ENCODE measurements around the gene FAT1.

The FAT1 gene

GRCh38 chr4:186598686-186599085 lies 125.0 kb downstream of the FAT1 start:
- Histone ChIP-seq H2BK5ac (ENCODE audit: low read depth, low read length, poor library complexity) (no peak overlapping the region), H2AFZ (ENCODE audit: insufficient read depth, low read length, poor library complexity) (no peak overlapping the region), H2AK5ac (ENCODE audit: low read length) (no peak overlapping the region), H3K9ac (ENCODE audit: low read length) (no peak overlapping the region), H2BK12ac (ENCODE audit: low read length) (no peak overlapping the region), H3K18ac (ENCODE audit: low read length) (no peak overlapping the region), H3K4ac (ENCODE audit: low read depth, low read length) (no peak overlapping the region), H2BK120ac (ENCODE audit: insufficient read depth, low read length, poor library complexity) (no peak overlapping the region), H3K9me3 (ENCODE audit: insufficient read depth, low read depth, low read length) (peaks cover 2% of the 10 kb centered on the region), H4K91ac (ENCODE audit: low read depth, low read length) (no peak overlapping the region), H4K8ac (ENCODE audit: low read depth, low read length) (no peak overlapping the region), H3K36me3 (ENCODE audit: control insufficient read depth in 1 of 2, insufficient read depth in 2 of 2, low read length in 2 of 2) (peaks cover 35 to 58% of the 10 kb centered on the region in 2 experiments), H3K27me3 (ENCODE audit: insufficient read depth, low read length) (no peaks in the 10 kb centered on the region), H3K4me3 (ENCODE audit: low read depth, low read length) (no peak overlapping the region), H3K4me2 (ENCODE audit: low read length) (no peak overlapping the region), H3K23ac (ENCODE audit: low read length) (no peak overlapping the region), H3K27ac (ENCODE audit: low read depth, low read length) (no peak overlapping the region), H3K4me1 (ENCODE audit: control insufficient read depth in 1 of 2, insufficient read depth in 2 of 2, low read length in 2 of 2) (no peaks in the 10 kb centered on the region), H3K79me2 (ENCODE audit: control insufficient read depth, insufficient read depth, low read length, poor library complexity) (no peaks in the 10 kb centered on the region), H3K14ac (ENCODE audit: low read length) (no peak overlapping the region), H3K79me1 (ENCODE audit: low read length) (no peaks in the 10 kb centered on the region), H4K12ac (ENCODE audit: low read depth, low read length) (no peak overlapping the region)
- no CpG with 5 or more reads among the region's 7 CpGs for WGBS (ENCODE audit: extremely low coverage, insufficient coverage, insufficient read length)
- DNase-seq = no peak

- no peaks in the 10 kb centered on the region for H3K79me1 ChIP-seq (ENCODE audit: low read length)
These were observed 126.7 kb downstream of the FAT1 start for GRCh38 chr4:186596850-186597390.

DNA sequence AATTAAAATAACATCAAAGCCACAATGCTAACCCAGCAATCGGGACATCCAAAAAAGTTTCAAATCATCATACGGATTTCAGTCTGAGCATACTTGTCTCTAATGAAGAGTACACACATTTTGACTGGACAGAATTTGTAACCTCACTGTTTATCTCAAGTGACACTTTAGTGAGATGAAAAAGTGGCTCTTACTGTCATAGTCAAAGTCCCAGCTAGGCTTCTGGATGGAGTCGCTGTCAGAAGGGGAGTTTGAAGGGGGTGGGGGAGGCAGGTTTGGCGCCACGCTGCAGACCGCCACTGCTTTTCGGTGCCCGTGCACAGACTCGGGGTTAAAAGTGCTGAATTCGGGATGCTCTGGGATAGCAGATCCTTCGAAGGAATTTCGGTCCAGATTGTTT lies 127.3 kb downstream of the FAT1 start:
- no CpG with 5 or more reads among the region's 12 CpGs for WGBS (ENCODE audit: extremely low coverage, insufficient coverage, insufficient read length)
- H2BK12ac ChIP-seq (ENCODE audit: low read length) = no peak overlapping the region
- no peak overlapping the region for H2BK120ac ChIP-seq (ENCODE audit: insufficient read depth, low read length, poor library complexity)
- peaks cover 2% of the 10 kb centered on the region for H3K9me3 ChIP-seq (ENCODE audit: insufficient read depth, low read depth, low read length)
- H3K23ac ChIP-seq (ENCODE audit: low read length) = no peak overlapping the region
- H3K4ac ChIP-seq (ENCODE audit: low read depth, low read length) = no peak overlapping the region
- H3K18ac ChIP-seq (ENCODE audit: low read length) = no peak overlapping the region
- H4K8ac ChIP-seq (ENCODE audit: low read depth, low read length) = no peak overlapping the region
- H3K4me1 ChIP-seq (ENCODE audit: control insufficient read depth in 1 of 2, insufficient read depth in 2 of 2, low read length in 2 of 2) = no peaks in the 10 kb centered on the region
- H3K79me1 ChIP-seq (ENCODE audit: low read length) = no peaks in the 10 kb centered on the region
- no peak overlapping the region for H3K9ac ChIP-seq (ENCODE audit: low read length)
- no peak overlapping the region for H2AK5ac ChIP-seq (ENCODE audit: low read length)
- H2AFZ ChIP-seq (ENCODE audit: insufficient read depth, low read length, poor library complexity) = no peak overlapping the region
- no peak overlapping the region for H3K14ac ChIP-seq (ENCODE audit: low read length)
- H2BK5ac ChIP-seq (ENCODE audit: low read depth, low read length, poor library complexity) = no peak overlapping the region
- H3K4me2 ChIP-seq (ENCODE audit: low read length) = no peak overlapping the region
- H4K12ac ChIP-seq (ENCODE audit: low read depth, low read length) = no peak overlapping the region
- H3K4me3 ChIP-seq (ENCODE audit: low read depth, low read length) = no peak overlapping the region
- H3K27me3 ChIP-seq (ENCODE audit: insufficient read depth, low read length) = no peaks in the 10 kb centered on the region
- no peaks in the 10 kb centered on the region for H3K79me2 ChIP-seq (ENCODE audit: control insufficient read depth, insufficient read depth, low read length, poor library complexity)
- no peak overlapping the region for H4K91ac ChIP-seq (ENCODE audit: low read depth, low read length)
- no peak overlapping the region for H3K27ac ChIP-seq (ENCODE audit: low read depth, low read length)
- no peak for DNase-seq
- peaks cover 31 to 58% of the 10 kb centered on the region in 2 experiments for H3K36me3 ChIP-seq (ENCODE audit: control insufficient read depth in 1 of 2, insufficient read depth in 2 of 2, low read length in 2 of 2)

More at GRCh38 chr4:186596850-186597390, 126.7 kb downstream of the FAT1 start:
- H3K27me3 ChIP-seq (ENCODE audit: insufficient read depth, low read length) = no peaks in the 10 kb centered on the region
- H3K14ac ChIP-seq (ENCODE audit: low read length) = no peak overlapping the region
- H2BK120ac ChIP-seq (ENCODE audit: insufficient read depth, low read length, poor library complexity) = no peak overlapping the region
- no peak overlapping the region for H4K12ac ChIP-seq (ENCODE audit: low read depth, low read length)
- no peak overlapping the region for H3K4me3 ChIP-seq (ENCODE audit: low read depth, low read length)
- H3K27ac ChIP-seq (ENCODE audit: low read depth, low read length) = no peak overlapping the region
- no CpG with 5 or more reads among the region's 23 CpGs for WGBS (ENCODE audit: extremely low coverage, insufficient coverage, insufficient read length)
- no peak for DNase-seq
- H3K9ac ChIP-seq (ENCODE audit: low read length) = no peak overlapping the region
- no peak overlapping the region for H3K4ac ChIP-seq (ENCODE audit: low read depth, low read length)
- H2AK5ac ChIP-seq (ENCODE audit: low read length) = no peak overlapping the region
- peaks cover 2% of the 10 kb centered on the region for H3K9me3 ChIP-seq (ENCODE audit: insufficient read depth, low read depth, low read length)
- H3K18ac ChIP-seq (ENCODE audit: low read length) = no peak overlapping the region
- no peaks in the 10 kb centered on the region for H3K4me1 ChIP-seq (ENCODE audit: control insufficient read depth in 1 of 2, insufficient read depth in 2 of 2, low read length in 2 of 2)
- no peak overlapping the region for H4K91ac ChIP-seq (ENCODE audit: low read depth, low read length)
- no peak overlapping the region for H4K8ac ChIP-seq (ENCODE audit: low read depth, low read length)
- no peak overlapping the region for H3K23ac ChIP-seq (ENCODE audit: low read length)
- no peak overlapping the region for H2BK12ac ChIP-seq (ENCODE audit: low read length)
- H3K79me2 ChIP-seq (ENCODE audit: control insufficient read depth, insufficient read depth, low read length, poor library complexity) = no peaks in the 10 kb centered on the region
- no peak overlapping the region for H3K4me2 ChIP-seq (ENCODE audit: low read length)
- peaks cover 31 to 54% of the 10 kb centered on the region in 2 experiments for H3K36me3 ChIP-seq (ENCODE audit: control insufficient read depth in 1 of 2, insufficient read depth in 2 of 2, low read length in 2 of 2)
- H2AFZ ChIP-seq (ENCODE audit: insufficient read depth, low read length, poor library complexity) = no peak overlapping the region
- no peak overlapping the region for H2BK5ac ChIP-seq (ENCODE audit: low read depth, low read length, poor library complexity)

DNA sequence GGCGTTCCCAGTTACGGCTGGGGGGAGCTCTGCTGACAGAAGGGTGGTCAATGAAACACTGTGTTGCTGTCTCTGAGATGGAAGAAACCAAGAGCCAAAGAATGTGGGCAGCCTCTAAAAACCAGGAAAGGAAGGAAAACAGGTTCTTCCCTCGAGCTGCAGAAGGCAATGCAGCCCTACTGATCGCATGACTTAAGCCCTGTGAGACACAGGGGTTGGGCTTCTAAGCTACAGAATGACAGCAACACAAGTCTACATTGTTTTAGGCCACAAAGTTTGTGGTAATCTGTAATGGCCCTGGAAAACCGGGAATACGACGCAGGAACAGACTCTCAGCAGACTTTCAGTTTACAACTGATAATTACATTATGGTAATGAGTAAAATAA lies 130.1 kb downstream of the FAT1 start:
- no peak overlapping the region for H2AFZ ChIP-seq (ENCODE audit: insufficient read depth, low read length, poor library complexity)
- H3K18ac ChIP-seq (ENCODE audit: low read length) = no peak overlapping the region
- no peak overlapping the region for H3K14ac ChIP-seq (ENCODE audit: low read length)
- no peaks in the 10 kb centered on the region for H3K4me1 ChIP-seq (ENCODE audit: control insufficient read depth in 1 of 2, insufficient read depth in 2 of 2, low read length in 2 of 2)
- no CpG with 5 or more reads among the region's 7 CpGs for WGBS (ENCODE audit: extremely low coverage, insufficient coverage, insufficient read length)
- H3K27ac ChIP-seq (ENCODE audit: low read depth, low read length) = no peak overlapping the region
- DNase-seq = no peak
- no peak overlapping the region for H2BK12ac ChIP-seq (ENCODE audit: low read length)
- H4K8ac ChIP-seq (ENCODE audit: low read depth, low read length) = no peak overlapping the region
- no peak overlapping the region for H2AK5ac ChIP-seq (ENCODE audit: low read length)
- H3K9me3 ChIP-seq (ENCODE audit: insufficient read depth, low read depth, low read length) = peaks cover 2% of the 10 kb centered on the region
- no peak overlapping the region for H3K4me2 ChIP-seq (ENCODE audit: low read length)
- no peak overlapping the region for H4K12ac ChIP-seq (ENCODE audit: low read depth, low read length)
- H3K4me3 ChIP-seq (ENCODE audit: low read depth, low read length) = no peak overlapping the region
- H3K23ac ChIP-seq (ENCODE audit: low read length) = no peak overlapping the region
- H2BK5ac ChIP-seq (ENCODE audit: low read depth, low read length, poor library complexity) = no peak overlapping the region
- no peak overlapping the region for H3K9ac ChIP-seq (ENCODE audit: low read length)
- peaks cover 27 to 45% of the 10 kb centered on the region in 2 experiments for H3K36me3 ChIP-seq (ENCODE audit: control insufficient read depth in 1 of 2, insufficient read depth in 2 of 2, low read length in 2 of 2)
- H3K4ac ChIP-seq (ENCODE audit: low read depth, low read length) = no peak overlapping the region
- no peak overlapping the region for H2BK120ac ChIP-seq (ENCODE audit: insufficient read depth, low read length, poor library complexity)
- H4K91ac ChIP-seq (ENCODE audit: low read depth, low read length) = no peak overlapping the region
- no peaks in the 10 kb centered on the region for H3K79me1 ChIP-seq (ENCODE audit: low read length)
- H3K79me2 ChIP-seq (ENCODE audit: control insufficient read depth, insufficient read depth, low read length, poor library complexity) = no peaks in the 10 kb centered on the region
- H3K27me3 ChIP-seq (ENCODE audit: insufficient read depth, low read length) = no peaks in the 10 kb centered on the region
